ENCODE results near the gene ERBB4. TPM values are rescaled to one million over a fixed set of nuclear protein-coding genes. Genes with fewer than 3 reads are reported as not detected.
"Not testable (repeated sequence)": the region's sequence is repeated elsewhere in the genome, so short reads cannot be mapped to it uniquely, and the experiment has no call there.

ERBB4 gene
- total RNA-seq, 1 donor from 2014 or later, result 9.2 TPM

DNA sequence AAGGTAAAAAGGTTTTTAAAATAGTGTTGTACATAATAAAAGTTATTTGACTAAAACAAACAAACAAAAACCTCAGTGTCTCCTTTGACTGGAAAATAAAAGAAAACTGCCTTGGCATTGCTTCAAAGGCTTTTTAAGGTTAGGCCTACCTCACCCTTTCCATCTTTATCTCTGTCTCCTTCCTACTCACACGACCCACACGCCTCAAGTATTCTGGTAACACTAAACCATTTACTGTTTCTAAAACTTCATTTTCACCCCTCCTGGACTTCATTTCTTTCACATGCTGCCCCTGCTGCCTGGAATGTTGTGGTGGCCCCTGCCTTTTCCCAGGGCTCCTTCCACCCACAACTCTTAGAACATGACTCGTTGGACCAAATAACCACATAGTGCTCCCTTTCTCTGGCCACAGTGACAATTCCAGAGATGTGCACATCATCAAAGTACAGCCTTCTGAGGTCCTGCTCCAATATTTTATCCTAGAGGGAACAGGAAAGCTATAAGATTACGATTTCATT lies 54.0 kb downstream of the ERBB4 start:
- Mint-ChIP-seq H3K27me3 (ENCODE audit: low read depth) (no peaks in the 10 kb centered on the region), H3K4me3 (no peak overlapping the region), H3K4me1 (peaks cover 10% of the 10 kb centered on the region), H3K9me3 (no peaks in the 10 kb centered on the region), H3K27ac (peak overlapping the region; percentile 43), H3K36me3 (no peaks in the 10 kb centered on the region)
- TF ChIP-seq, protein P1, sequence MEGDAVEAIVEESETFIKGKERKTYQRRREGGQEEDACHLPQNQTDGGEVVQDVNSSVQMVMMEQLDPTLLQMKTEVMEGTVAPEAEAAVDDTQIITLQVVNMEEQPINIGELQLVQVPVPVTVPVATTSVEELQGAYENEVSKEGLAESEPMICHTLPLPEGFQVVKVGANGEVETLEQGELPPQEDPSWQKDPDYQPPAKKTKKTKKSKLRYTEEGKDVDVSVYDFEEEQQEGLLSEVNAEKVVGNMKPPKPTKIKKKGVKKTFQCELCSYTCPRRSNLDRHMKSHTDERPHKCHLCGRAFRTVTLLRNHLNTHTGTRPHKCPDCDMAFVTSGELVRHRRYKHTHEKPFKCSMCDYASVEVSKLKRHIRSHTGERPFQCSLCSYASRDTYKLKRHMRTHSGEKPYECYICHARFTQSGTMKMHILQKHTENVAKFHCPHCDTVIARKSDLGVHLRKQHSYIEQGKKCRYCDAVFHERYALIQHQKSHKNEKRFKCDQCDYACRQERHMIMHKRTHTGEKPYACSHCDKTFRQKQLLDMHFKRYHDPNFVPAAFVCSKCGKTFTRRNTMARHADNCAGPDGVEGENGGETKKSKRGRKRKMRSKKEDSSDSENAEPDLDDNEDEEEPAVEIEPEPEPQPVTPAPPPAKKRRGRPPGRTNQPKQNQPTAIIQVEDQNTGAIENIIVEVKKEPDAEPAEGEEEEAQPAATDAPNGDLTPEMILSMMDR (IDR thresholded peaks at IDR 0.05; ENCODE audit: unreplicated experiment), result no peak
- no peak for DNase-seq (ENCODE audit: low spot score in 2 of 2, unreplicated experiment in 2 of 2)

DNA sequence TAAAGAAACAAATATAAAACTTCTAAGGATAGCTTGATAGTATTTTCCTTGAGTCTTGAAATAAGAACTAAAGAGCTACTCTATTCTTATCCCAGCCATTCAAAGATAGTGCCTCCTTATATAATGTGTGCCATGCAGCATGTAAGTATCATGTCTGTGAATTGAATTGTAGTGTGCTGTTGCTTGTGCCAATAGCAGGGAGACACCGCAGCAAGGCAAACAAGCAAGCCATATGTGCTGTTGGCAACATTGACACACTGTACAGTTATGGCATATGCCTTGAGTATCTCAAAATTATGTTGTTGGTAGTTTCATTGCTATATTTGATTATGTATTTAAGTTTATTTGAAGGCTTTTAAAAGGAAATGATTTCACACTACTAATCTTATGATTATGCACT lies 58.2 kb downstream of the ERBB4 start:
- Mint-ChIP-seq H3K27me3 (ENCODE audit: low read depth) (no peaks in the 10 kb centered on the region), H3K4me3 (no peak overlapping the region), H3K9me3 (no peaks in the 10 kb centered on the region), H3K4me1 (peaks cover 11% of the 10 kb centered on the region), H3K27ac (no peak overlapping the region), H3K36me3 (no peaks in the 10 kb centered on the region)
- DNase-seq (ENCODE audit: low spot score in 2 of 2, unreplicated experiment in 2 of 2), result no peak
- TF ChIP-seq, protein P1 (IDR thresholded peaks at IDR 0.05; ENCODE audit: unreplicated experiment), result no peak

DNA sequence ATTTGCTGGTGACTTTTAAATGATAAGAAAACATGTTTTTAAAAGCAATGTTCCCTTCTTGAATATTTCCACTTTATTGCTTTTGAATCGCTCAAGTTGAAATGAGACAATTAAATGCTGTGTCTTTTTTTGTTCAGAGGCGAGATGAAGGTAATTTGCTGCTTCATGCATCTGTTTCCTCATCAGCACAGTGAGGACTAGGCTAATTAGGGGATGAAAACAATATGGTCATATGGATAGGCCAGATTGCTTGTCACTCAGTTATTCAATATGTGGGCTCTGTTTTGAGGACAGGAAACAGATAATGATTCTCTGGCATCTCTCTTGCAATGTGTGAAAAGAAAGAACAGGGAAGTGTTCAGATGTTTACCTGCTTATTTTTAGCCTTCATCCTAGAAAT lies 61.0 kb downstream of the ERBB4 start:
- peaks cover 3% of the 10 kb centered on the region for H3K4me1 Mint-ChIP-seq
- no peak for DNase-seq (ENCODE audit: low spot score in 2 of 2, unreplicated experiment in 2 of 2)
- H3K27ac Mint-ChIP-seq, result no peak overlapping the region
- H3K9me3 Mint-ChIP-seq, result peaks cover 3% of the 10 kb centered on the region
- no peaks in the 10 kb centered on the region for H3K36me3 Mint-ChIP-seq
- no peak overlapping the region for H3K4me3 Mint-ChIP-seq
- TF ChIP-seq, protein P1 (IDR thresholded peaks at IDR 0.05; ENCODE audit: unreplicated experiment), result no peak
- no peaks in the 10 kb centered on the region for H3K27me3 Mint-ChIP-seq (ENCODE audit: low read depth)

DNA sequence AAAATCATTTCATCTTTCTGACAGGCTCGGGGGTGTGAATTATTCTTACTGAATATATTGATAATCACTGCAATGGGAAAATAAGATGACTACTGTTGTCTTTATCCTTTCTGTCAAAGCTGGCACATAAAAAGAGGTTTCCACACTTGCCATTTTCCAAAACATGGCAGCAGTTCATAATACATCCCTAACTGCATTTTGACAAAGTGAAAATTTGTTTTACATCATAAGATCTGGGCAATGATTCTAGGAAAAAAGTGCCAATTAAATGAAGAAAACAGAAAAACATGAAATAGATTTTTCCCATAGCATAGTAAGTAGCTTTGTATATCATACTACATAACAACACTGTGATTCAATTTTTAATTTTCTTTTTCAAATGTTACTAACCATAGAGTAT lies 65.4 kb downstream of the ERBB4 start:
- no peak for DNase-seq (ENCODE audit: low spot score in 2 of 2, unreplicated experiment in 2 of 2)
- Mint-ChIP-seq H3K36me3 (no peaks in the 10 kb centered on the region), H3K9me3 (peaks cover 3% of the 10 kb centered on the region), H3K4me3 (no peak overlapping the region), H3K27ac (no peak overlapping the region), H3K27me3 (ENCODE audit: low read depth) (no peaks in the 10 kb centered on the region), H3K4me1 (peaks cover 3% of the 10 kb centered on the region)
- TF ChIP-seq, protein P1 (IDR thresholded peaks at IDR 0.05; ENCODE audit: unreplicated experiment), result no peak

DNA sequence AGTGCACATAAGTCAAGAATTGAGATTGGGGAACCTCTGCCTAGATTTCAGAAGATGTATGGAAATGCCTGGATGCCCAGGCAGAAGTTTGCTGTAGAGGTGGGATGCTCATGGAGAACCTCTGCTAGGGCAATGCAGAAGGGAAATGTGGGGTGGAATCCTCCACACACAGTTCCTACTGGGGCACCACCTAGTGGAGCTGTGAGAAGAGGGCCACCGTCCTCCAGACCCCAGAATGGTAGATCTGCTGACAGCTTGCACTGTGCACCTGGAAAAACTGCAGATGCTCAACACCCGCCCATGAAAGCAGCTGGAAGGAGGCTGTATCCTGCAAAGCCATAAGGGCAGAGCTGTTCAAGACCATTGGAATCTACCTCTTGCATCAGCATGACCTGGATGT lies 71.1 kb downstream of the ERBB4 start:
- DNase-seq (ENCODE audit: low spot score in 2 of 2, unreplicated experiment in 2 of 2); H3K9me3 Mint-ChIP-seq; H3K27me3 Mint-ChIP-seq (ENCODE audit: low read depth); H3K4me3 Mint-ChIP-seq; H3K4me1 Mint-ChIP-seq; H3K27ac Mint-ChIP-seq; H3K36me3 Mint-ChIP-seq: not testable (repeated sequence)

DNA sequence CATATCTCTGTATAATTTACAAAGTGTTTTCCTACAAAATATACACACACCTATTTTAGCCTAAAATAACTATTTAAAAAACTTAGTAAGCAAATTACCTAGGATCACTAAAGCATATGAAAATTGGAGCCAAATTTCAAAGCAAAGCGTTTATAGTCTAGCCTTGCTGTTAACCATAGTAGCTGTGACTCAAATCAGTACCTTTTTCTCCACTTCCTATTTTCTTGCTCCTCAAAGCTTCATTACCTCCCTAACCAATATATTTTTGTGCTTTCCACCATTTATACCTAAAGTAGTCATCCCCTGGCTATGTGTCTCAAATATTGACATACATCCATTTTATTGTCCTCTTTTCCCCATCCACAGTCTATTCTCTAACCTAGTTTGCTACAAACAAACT lies 73.1 kb downstream of the ERBB4 start:
- H3K27me3 Mint-ChIP-seq (ENCODE audit: low read depth), result no peaks in the 10 kb centered on the region
- no peak overlapping the region for H3K4me3 Mint-ChIP-seq
- no peak overlapping the region for H3K27ac Mint-ChIP-seq
- peaks cover 26% of the 10 kb centered on the region for H3K9me3 Mint-ChIP-seq
- no peak for DNase-seq (ENCODE audit: low spot score in 2 of 2, unreplicated experiment in 2 of 2)
- H3K36me3 Mint-ChIP-seq, result peaks cover 6% of the 10 kb centered on the region
- TF ChIP-seq, protein P1 (IDR thresholded peaks at IDR 0.05; ENCODE audit: unreplicated experiment), result no peak
- no peaks in the 10 kb centered on the region for H3K4me1 Mint-ChIP-seq

DNA sequence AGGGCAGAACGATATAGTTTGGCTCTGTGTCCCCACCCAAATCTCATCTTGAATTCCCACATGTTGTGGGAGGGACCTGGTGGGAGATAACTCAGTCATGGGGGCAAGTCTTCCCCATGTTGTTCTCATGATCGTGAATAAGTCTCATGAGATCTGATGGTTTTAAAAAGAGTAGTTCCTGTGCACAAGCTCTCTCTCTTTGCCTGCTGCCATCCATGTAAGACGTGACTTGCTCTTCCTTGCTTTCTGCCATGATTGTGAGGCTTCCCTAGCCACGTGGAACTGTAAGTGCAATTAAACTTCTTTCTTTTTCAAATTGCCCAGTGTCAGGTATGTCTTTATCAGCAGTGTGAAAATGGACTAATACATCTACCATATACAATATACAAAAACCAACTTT lies 76.9 kb downstream of the ERBB4 start:
- H3K27ac Mint-ChIP-seq; DNase-seq (ENCODE audit: low spot score in 2 of 2, unreplicated experiment in 2 of 2); H3K4me1 Mint-ChIP-seq; H3K27me3 Mint-ChIP-seq (ENCODE audit: low read depth); H3K4me3 Mint-ChIP-seq: not testable (repeated sequence)
- Mint-ChIP-seq H3K9me3 (peaks cover 33% of the 10 kb centered on the region), H3K36me3 (peaks cover 12% of the 10 kb centered on the region)
